ENCODE results near the gene RAD9A. TPM values are rescaled to one million over a fixed set of nuclear protein-coding genes. Genes with fewer than 3 reads are reported as not detected.

RAD9A gene
- total and polyA plus RNA-seq, 9 of the 15 experiments (the other 6 are each of a cell fraction or from before 2014, with no cell fraction given), result 1.4 to 41.2 (median 16.1) TPM

DNA sequence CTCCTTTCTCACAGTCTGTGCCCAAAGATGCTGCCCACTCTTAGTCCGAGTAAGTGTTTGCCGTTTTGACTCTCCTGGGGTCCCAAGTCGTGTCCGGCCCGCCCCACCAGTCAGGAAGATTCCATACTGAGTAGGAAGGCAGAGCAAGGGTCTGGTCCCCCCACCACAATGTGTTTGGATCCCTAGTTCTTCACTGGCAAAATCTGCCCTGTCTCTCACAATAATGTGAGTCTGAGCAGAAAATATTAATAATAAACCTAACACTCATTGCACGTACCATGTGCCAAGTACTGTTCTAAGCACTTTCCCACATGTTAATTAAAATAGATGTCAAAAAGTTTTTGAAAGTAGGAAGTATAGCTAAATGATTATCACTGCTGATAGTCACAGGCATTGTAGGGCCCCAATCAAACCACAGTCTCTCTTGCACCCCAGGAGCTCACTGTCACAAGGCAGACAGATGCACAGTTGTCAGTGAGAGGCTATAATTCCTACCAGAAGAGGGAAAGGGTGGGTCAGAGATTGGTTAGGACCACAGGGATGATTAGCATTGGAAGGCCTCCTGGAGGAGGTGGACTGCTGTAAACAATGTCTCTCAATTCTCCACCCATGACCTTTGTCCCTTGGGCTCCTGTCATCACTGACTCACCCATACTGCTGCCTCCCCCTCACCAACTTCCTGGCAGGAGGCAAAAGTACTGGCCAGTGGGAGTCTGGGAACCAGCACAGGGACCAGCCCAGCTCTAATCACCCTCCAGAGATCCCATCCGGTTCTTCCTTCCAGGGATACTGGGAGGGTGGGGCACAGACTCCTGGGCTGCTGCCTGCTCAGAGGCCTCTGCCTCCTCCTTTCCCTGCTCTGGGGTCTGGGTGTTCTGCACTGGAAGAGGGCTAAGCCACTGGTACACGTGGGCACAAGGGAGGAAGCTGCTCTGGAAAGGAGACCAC is 37.4 kb upstream of the RAD9A start:
- Histone ChIP-seq H3K27me3 (ENCODE audit: control insufficient read depth in 2 of 2, insufficient read depth in 2 of 2, low read length in 2 of 2) (no peaks in the 10 kb centered on the region), H3K27ac (ENCODE audit: extremely low read depth, low read depth, low read length) (peak overlapping the region; percentile 92), H2AFZ (ENCODE audit: low read depth, low read length) (peak overlapping the region; percentile 69), H3K4me2 (ENCODE audit: insufficient read depth, low read length) (peak overlapping the region; percentile 94), H3K9me1 (ENCODE audit: control insufficient read depth, insufficient read depth, low read length) (no peaks in the 10 kb centered on the region), H4K20me1 (replicated peaks; ENCODE audit: control insufficient read depth, insufficient read depth, low read length) (no peaks in the 10 kb centered on the region), H3K9ac (ENCODE audit: insufficient read depth in 1 of 2, low read depth in 2 of 2, low read length in 2 of 2) (peak overlapping the region; percentile 80 to 87), H3K36me3 (ENCODE audit: control insufficient read depth, insufficient read depth, low read length) (peaks cover 4% of the 10 kb centered on the region; the same call in 1 of the 3 replicates), H3K79me2 (ENCODE audit: control insufficient read depth, insufficient read depth, low read length) (peaks cover 8% of the 10 kb centered on the region), H3K4me3 (peak overlapping the region; percentile 76), H3K4me1 (replicated peaks in 1 of 2; ENCODE audit: control insufficient read depth in 2 of 2, insufficient read depth in 2 of 2, low read length in 2 of 2) (peaks cover 56 to 64% of the 10 kb centered on the region in 2 experiments), H3K9me3 (replicated peaks; ENCODE audit: control insufficient read depth, insufficient read depth, low read depth, low read length) (no peaks in the 10 kb centered on the region)
- TSS peak; percentile 93 for BruUV-seq (replicated peaks)
- in situ Hi-C loops (cut with MboI) (no loop called here), intact Hi-C loops (cut with micrococcal nuclease) (loop anchor here (5.0 kb wide), 2 partner anchors 153 to 228 kb away; partner anchors contain the start of genes CDK2AP2, GSTP1 and PITPNM1)
- whole genome bisulfite sequencing (ENCODE audit: insufficient coverage, low coverage, missing lambda C conversion rate), result 9% methylated on average over 7 of the region's 8 CpGs
- CTCF ChIA-PET (ENCODE audit: low intra/inter-chr PET ratio), result interaction anchor here (0.6 to 4.5 kb wide), 3 partner anchors 20 to 153 kb away, joined by 4 to 25 read pairs (median 5); partner anchors contain the start of gene CDK2AP2
- DNase-seq (ENCODE audit: extremely low read depth in 1 of 4, low spot score in 3 of 4) (peak; percentile 85 to 92 (median 89)), ATAC-seq (peak; percentile 26), FAIRE-seq (peak; percentile 91)
- POLR2A ChIA-PET, result interaction anchor here (0.6 to 2.3 kb wide), 11 partner anchors 10 to 299 kb away, joined by 3 to 15 read pairs (median 4); no protein-coding TSS in a partner anchor
- TF ChIP-seq SIN3B (IDR thresholded peaks at IDR 0.05; ENCODE audit: low read depth), result no peak
- TF ChIP-seq NR2C2 (CRISPR knock-in tag; IDR thresholded peaks at IDR 0.05), result peak; percentile 87
- peak; percentile 96 for TF ChIP-seq NR2C2 (tag; IDR thresholded peaks at IDR 0.05)
- 0 out of 4 replicates have a peak, but pooled peaks of 1 of the 2 experiments have one; percentile 37 for TF ChIP-seq MNT (conservative IDR thresholded peaks at IDR 0.05)
- TF ChIP-seq, protein P1, sequence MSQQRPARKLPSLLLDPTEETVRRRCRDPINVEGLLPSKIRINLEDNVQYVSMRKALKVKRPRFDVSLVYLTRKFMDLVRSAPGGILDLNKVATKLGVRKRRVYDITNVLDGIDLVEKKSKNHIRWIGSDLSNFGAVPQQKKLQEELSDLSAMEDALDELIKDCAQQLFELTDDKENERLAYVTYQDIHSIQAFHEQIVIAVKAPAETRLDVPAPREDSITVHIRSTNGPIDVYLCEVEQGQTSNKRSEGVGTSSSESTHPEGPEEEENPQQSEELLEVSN (IDR thresholded peaks at IDR 0.05; ENCODE audit: borderline replicate concordance in 1 of 2, extremely low read depth in 1 of 2, insufficient read depth in 1 of 2, insufficient read length in 1 of 2, low read depth in 1 of 2, low read length in 1 of 2, poor library complexity in 1 of 2, severe bottlenecking in 1 of 2), result peak in 1 of 2 experiments; percentile 14
- TF ChIP-seq FOXP1 (CRISPR knock-in tag; IDR thresholded peaks at IDR 0.05), result no peak
- TF ChIP-seq E2F8 (IDR thresholded peaks at IDR 0.05; ENCODE audit: low read depth, partially characterized antibody), result no peak
- TF ChIP-seq HNRNPLL (IDR thresholded peaks at IDR 0.05; ENCODE audit: low read depth, low read length, poor library complexity, severe bottlenecking), result no peak
- TF ChIP-seq ATF1 (CRISPR knock-in tag; IDR thresholded peaks at IDR 0.05), result no peak
- TF ChIP-seq ATF1 (tag; IDR thresholded peaks at IDR 0.05), result peak; percentile 62; the same call in 1 of the 2 replicates
- TF ChIP-seq, protein P2, sequence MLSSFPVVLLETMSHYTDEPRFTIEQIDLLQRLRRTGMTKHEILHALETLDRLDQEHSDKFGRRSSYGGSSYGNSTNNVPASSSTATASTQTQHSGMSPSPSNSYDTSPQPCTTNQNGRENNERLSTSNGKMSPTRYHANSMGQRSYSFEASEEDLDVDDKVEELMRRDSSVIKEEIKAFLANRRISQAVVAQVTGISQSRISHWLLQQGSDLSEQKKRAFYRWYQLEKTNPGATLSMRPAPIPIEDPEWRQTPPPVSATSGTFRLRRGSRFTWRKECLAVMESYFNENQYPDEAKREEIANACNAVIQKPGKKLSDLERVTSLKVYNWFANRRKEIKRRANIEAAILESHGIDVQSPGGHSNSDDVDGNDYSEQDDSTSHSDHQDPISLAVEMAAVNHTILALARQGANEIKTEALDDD (IDR thresholded peaks at IDR 0.05), result peak; percentile 44; the same call in 1 of the 2 replicates
